Activated CD4-positive, alpha-beta memory T cell treated with anti-CD3 and anti-CD28 coated beads for 36 hours (primary cell): ENCODE data around the gene SETD6. TPM values are rescaled to one million over a fixed set of nuclear protein-coding genes. Genes with fewer than 3 reads are reported as not detected.

Source experiments
- CTCF ChIA-PET: fragments of 350-600 bp; sonication (Branson Sonifier 250); formaldehyde crosslinking; loops from one replicate; lab custom pipeline; 2021; ENCODE audit warnings: antibody characterized with exemption, inconsistent platforms; lab: Charles Lee
- POLR2A ChIA-PET: fragments of 350-600 bp; sonication (Branson Sonifier 250); formaldehyde crosslinking; loops from one replicate; lab custom pipeline; 2021; ENCODE audit warnings: antibody characterized with exemption; lab: Charles Lee
- DNase-seq: peaks from one replicate; pipeline ENCODE4 v3.0.0-alpha.2; 2020
- H3K27ac Mint-ChIP-seq: one replicate; pipeline ENCODE4 v1.8.0; 2021; ENCODE audit warnings: mixed read lengths
- H3K27me3 Mint-ChIP-seq: one replicate; pipeline ENCODE4 v1.8.0; 2021; ENCODE audit warnings: mixed read lengths
- H3K36me3 Mint-ChIP-seq: one replicate; pipeline ENCODE4 v1.8.0; 2021; ENCODE audit warnings: mixed read lengths
- H3K4me1 Mint-ChIP-seq: one replicate; pipeline ENCODE4 v1.8.0; 2021; ENCODE audit warnings: low read depth, mixed read lengths
- H3K4me3 Mint-ChIP-seq: one replicate; pipeline ENCODE4 v1.8.0; 2021; ENCODE audit warnings: mild to moderate bottlenecking, mixed read lengths
- H3K9me3 Mint-ChIP-seq: one replicate; pipeline ENCODE4 v1.8.0; 2021; ENCODE audit warnings: mixed read lengths
- intact Hi-C: fragments of 100-400 bp; cut with micrococcal nuclease; formaldehyde crosslinking; loops from one replicate; pipeline ENCODE4 v1.15.1; 2023
- total RNA-seq, 2 experiments: library from RNA; stranded (reverse); gene quantifications; one replicate each; pipeline ENCODE4 v1.2.3, GENCODE V29; 2021

SETD6 gene
- total RNA-seq, 2 experiments from 2014 or later = 12.9 to 14.5 TPM

GRCh38 chr16:58532414-58532813 lies 17.1 kb downstream of the SETD6 start:
- no peak for DNase-seq
- Mint-ChIP-seq H3K27me3 (no peaks in the 10 kb centered on the region), H3K9me3 (no peaks in the 10 kb centered on the region), H3K4me3 (no peak overlapping the region), H3K36me3 (peaks cover 60% of the 10 kb centered on the region), H3K4me1 (no peaks in the 10 kb centered on the region), H3K27ac (no peak overlapping the region)
- intact Hi-C loops = no loop called here
- ChIA-PET CTCF (no interaction called here), POLR2A (interaction anchor here (1.0 kb wide), 1 partner anchor 14 kb away, joined by 3 read pairs; no protein-coding TSS in a partner anchor)

- Mint-ChIP-seq H3K4me1 (no peaks in the 10 kb centered on the region), H3K27me3 (no peaks in the 10 kb centered on the region), H3K4me3 (no peak overlapping the region), H3K36me3 (peaks cover 67% of the 10 kb centered on the region), H3K27ac (no peak overlapping the region), H3K9me3 (no peaks in the 10 kb centered on the region)
- no peak for DNase-seq
- POLR2A ChIA-PET = no interaction called here
- CTCF ChIA-PET = interaction anchor here (0.5 kb wide), 1 partner anchor 93 kb away, joined by 3 read pairs; no protein-coding TSS in a partner anchor
- intact Hi-C loops = no loop called here
Observed at GRCh38 chr16:58533751-58534470, 18.6 kb downstream of the SETD6 start.

GRCh38 chr16:58535100-58535499 lies 19.8 kb downstream of the SETD6 start:
- Mint-ChIP-seq H3K27ac (no peak overlapping the region), H3K4me1 (no peaks in the 10 kb centered on the region), H3K27me3 (no peaks in the 10 kb centered on the region), H3K4me3 (no peak overlapping the region), H3K36me3 (peaks cover 72% of the 10 kb centered on the region), H3K9me3 (no peaks in the 10 kb centered on the region)
- CTCF ChIA-PET = no interaction called here
- intact Hi-C loops = no loop called here
- POLR2A ChIA-PET = no interaction called here
- DNase-seq = no peak

GRCh38 chr16:58536278-58536677 lies 21.0 kb downstream of the SETD6 start:
- H3K4me1 Mint-ChIP-seq = no peaks in the 10 kb centered on the region
- H3K27ac Mint-ChIP-seq = no peak overlapping the region
- H3K36me3 Mint-ChIP-seq = peaks cover 72% of the 10 kb centered on the region
- H3K4me3 Mint-ChIP-seq = no peak overlapping the region
- ChIA-PET CTCF (interaction anchor here (0.9 kb wide), 1 partner anchor 23 kb away, joined by 3 read pairs; no protein-coding TSS in a partner anchor), POLR2A (no interaction called here)
- H3K9me3 Mint-ChIP-seq = no peaks in the 10 kb centered on the region
- H3K27me3 Mint-ChIP-seq = no peaks in the 10 kb centered on the region
- intact Hi-C loops = no loop called here
- no peak for DNase-seq

GRCh38 chr16:58537124-58537906 lies 22.0 kb downstream of the SETD6 start:
- POLR2A ChIA-PET = no interaction called here
- no peaks in the 10 kb centered on the region for H3K9me3 Mint-ChIP-seq
- H3K4me1 Mint-ChIP-seq = no peaks in the 10 kb centered on the region

GRCh38 chr16:58541711-58542110 lies 26.4 kb downstream of the SETD6 start:
- H3K4me3 Mint-ChIP-seq = no peak overlapping the region
- CTCF ChIA-PET = interaction anchor here (0.8 kb wide), 1 partner anchor 55 kb away, joined by 3 read pairs; no protein-coding TSS in a partner anchor
- no peak overlapping the region for H3K27ac Mint-ChIP-seq
- peaks cover 68% of the 10 kb centered on the region for H3K36me3 Mint-ChIP-seq
- H3K4me1 Mint-ChIP-seq = no peaks in the 10 kb centered on the region
- no peaks in the 10 kb centered on the region for H3K9me3 Mint-ChIP-seq
- no peaks in the 10 kb centered on the region for H3K27me3 Mint-ChIP-seq
- intact Hi-C loops = loop anchor here (5.0 kb wide), 1 partner anchor 36 kb away; no protein-coding TSS in a partner anchor
- DNase-seq = no peak
- POLR2A ChIA-PET = no interaction called here

More at GRCh38 chr16:58537124-58537906, 22.0 kb downstream of the SETD6 start:
- H3K36me3 Mint-ChIP-seq = peaks cover 70% of the 10 kb centered on the region
- intact Hi-C loops = no loop called here
- CTCF ChIA-PET = interaction anchor here (0.9 kb wide), 1 partner anchor 22 kb away, joined by 3 read pairs; no protein-coding TSS in a partner anchor
- DNase-seq = no peak
- H3K4me3 Mint-ChIP-seq = no peak overlapping the region
- H3K27me3 Mint-ChIP-seq = no peaks in the 10 kb centered on the region
- H3K27ac Mint-ChIP-seq = no peak overlapping the region

GRCh38 chr16:58542291-58542690 lies 27.0 kb downstream of the SETD6 start:
- intact Hi-C loops = loop anchor here (5.0 kb wide), 1 partner anchor 35 kb away; no protein-coding TSS in a partner anchor
- H3K9me3 Mint-ChIP-seq = no peaks in the 10 kb centered on the region
- no peak overlapping the region for H3K4me3 Mint-ChIP-seq
- POLR2A ChIA-PET = no interaction called here
- no peaks in the 10 kb centered on the region for H3K4me1 Mint-ChIP-seq
- H3K36me3 Mint-ChIP-seq = peaks cover 67% of the 10 kb centered on the region
- no peak overlapping the region for H3K27ac Mint-ChIP-seq
- no peaks in the 10 kb centered on the region for H3K27me3 Mint-ChIP-seq
- DNase-seq = no peak
- CTCF ChIA-PET = interaction anchor here (0.8 kb wide), 1 partner anchor 55 kb away, joined by 3 read pairs; no protein-coding TSS in a partner anchor

- no peak for DNase-seq
- intact Hi-C loops = loop anchor here (5.0 kb wide), 1 partner anchor 34 kb away; no protein-coding TSS in a partner anchor
- Mint-ChIP-seq H3K4me3 (no peak overlapping the region), H3K9me3 (no peaks in the 10 kb centered on the region), H3K4me1 (no peaks in the 10 kb centered on the region), H3K36me3 (peaks cover 61% of the 10 kb centered on the region), H3K27me3 (no peaks in the 10 kb centered on the region), H3K27ac (no peak overlapping the region)
- ChIA-PET CTCF (no interaction called here), POLR2A (no interaction called here)
Observed at GRCh38 chr16:58543685-58544084, 28.4 kb downstream of the SETD6 start.

GRCh38 chr16:58548378-58548777 lies 33.1 kb downstream of the SETD6 start:
- intact Hi-C loops = no loop called here
- no peak for DNase-seq
- no peaks in the 10 kb centered on the region for H3K9me3 Mint-ChIP-seq
- H3K27ac Mint-ChIP-seq = no peak overlapping the region
- H3K27me3 Mint-ChIP-seq = no peaks in the 10 kb centered on the region
- peaks cover 53% of the 10 kb centered on the region for H3K36me3 Mint-ChIP-seq
- H3K4me3 Mint-ChIP-seq = no peak overlapping the region
- ChIA-PET CTCF (no interaction called here), POLR2A (no interaction called here)
- H3K4me1 Mint-ChIP-seq = no peaks in the 10 kb centered on the region

GRCh38 chr16:58551496-58551895 lies 36.2 kb downstream of the SETD6 start:
- H3K27ac Mint-ChIP-seq = peak overlapping the region; percentile 13
- ChIA-PET CTCF (no interaction called here), POLR2A (no interaction called here)
- no peaks in the 10 kb centered on the region for H3K9me3 Mint-ChIP-seq
- H3K27me3 Mint-ChIP-seq = no peaks in the 10 kb centered on the region
- H3K36me3 Mint-ChIP-seq = peaks cover 58% of the 10 kb centered on the region
- intact Hi-C loops = no loop called here
- no peaks in the 10 kb centered on the region for H3K4me1 Mint-ChIP-seq
- H3K4me3 Mint-ChIP-seq = no peak overlapping the region
- DNase-seq = no peak

GRCh38 chr16:58556678-58557077 lies 41.4 kb downstream of the SETD6 start:
- H3K36me3 Mint-ChIP-seq = peaks cover 46% of the 10 kb centered on the region
- POLR2A ChIA-PET = no interaction called here
- no peak for DNase-seq
- intact Hi-C loops = no loop called here
- CTCF ChIA-PET = no interaction called here
- no peak overlapping the region for H3K27ac Mint-ChIP-seq
- no peaks in the 10 kb centered on the region for H3K27me3 Mint-ChIP-seq
- H3K4me3 Mint-ChIP-seq = no peak overlapping the region
- H3K4me1 Mint-ChIP-seq = no peaks in the 10 kb centered on the region
- H3K9me3 Mint-ChIP-seq = no peaks in the 10 kb centered on the region

GRCh38 chr16:58563235-58563634 lies 47.9 kb downstream of the SETD6 start:
- ChIA-PET CTCF (interaction anchor here (1.5 kb wide), 1 partner anchor 193 kb away, joined by 4 read pairs; no protein-coding TSS in a partner anchor), POLR2A (no interaction called here)
- Mint-ChIP-seq H3K4me3 (no peak overlapping the region), H3K9me3 (no peaks in the 10 kb centered on the region), H3K36me3 (peaks cover 40% of the 10 kb centered on the region), H3K4me1 (peaks cover 3% of the 10 kb centered on the region), H3K27me3 (no peaks in the 10 kb centered on the region), H3K27ac (no peak overlapping the region)
- intact Hi-C loops = loop anchor here (5.0 kb wide), 1 partner anchor 36 kb away; no protein-coding TSS in a partner anchor
- no peak for DNase-seq
